Hindlimb muscle (tissue), 1 donor: Measurements from ENCODE around the gene GLIS2. TPM values are rescaled to one million over a fixed set of nuclear protein-coding genes. Genes with fewer than 3 reads are reported as not detected.

ENCODE experiments used
- DNase-seq: peaks from one replicate; pipeline ENCODE4 v3.0.0-alpha.2; 2013
- polyA plus RNA-seq: library from polyadenylated mRNA; unstranded; fragments of 120-200 nt; gene quantifications from one replicate; pipeline ENCODE4 v1.2.1, GENCODE V29; 2013; ENCODE audit not compliant: insufficient read length

Gene GLIS2
- polyA plus RNA-seq, result 25.8 TPM

- peak; percentile 88 for DNase-seq
These were observed at the start of gene GLIS2 for GRCh38 chr16:4315186-4316107. Gene GLIS2, plus strand, starts transcription at chr16:4316067. Its CDS starts 16,214 bp downstream, at chr16:4332281.

DNA sequence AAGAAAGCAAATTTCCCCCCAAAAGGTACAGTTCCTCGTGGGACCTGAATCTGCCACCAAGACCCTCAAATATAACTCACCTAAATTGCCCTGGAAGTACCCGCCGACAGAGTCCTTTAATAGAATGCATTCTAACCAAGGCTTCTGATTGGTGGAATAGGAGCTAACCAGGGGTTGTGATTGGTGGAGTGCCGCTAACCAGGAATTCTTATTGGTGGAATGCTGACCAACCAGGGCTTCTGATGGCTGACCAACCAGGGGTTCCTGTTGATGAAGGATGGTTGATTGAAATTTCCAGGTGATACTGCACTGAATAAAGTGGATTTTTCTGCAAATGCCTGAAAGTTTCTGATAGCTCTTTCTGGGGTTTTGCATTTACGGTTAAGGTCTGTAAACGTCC is 49.5 kb upstream of the GLIS2 start:
- DNase-seq, result no peak

DNA sequence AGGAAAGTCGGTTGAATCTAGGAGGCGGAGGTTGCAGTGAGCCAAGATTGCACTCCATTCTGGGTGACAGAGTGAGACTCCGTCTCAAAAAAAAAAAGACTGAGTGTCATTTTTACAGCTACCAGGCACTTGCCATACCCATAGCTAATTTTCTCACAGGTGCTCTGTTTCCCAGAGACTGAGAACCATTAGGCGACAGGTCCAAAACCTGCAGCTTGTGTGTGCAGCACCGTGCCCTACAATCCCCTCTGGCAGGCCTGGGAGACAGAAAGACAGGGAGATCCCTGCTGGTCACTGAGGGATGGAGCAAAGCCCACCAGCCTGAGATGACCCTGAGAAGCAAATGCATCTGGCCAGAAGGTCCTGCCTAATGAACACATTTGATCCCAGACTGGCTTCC is 45.8 kb upstream of the GLIS2 start:
- no peak for DNase-seq

- no peak for DNase-seq
These were observed 45.3 kb upstream of the GLIS2 start for GRCh38 chr16:4270595-4270994.

DNA sequence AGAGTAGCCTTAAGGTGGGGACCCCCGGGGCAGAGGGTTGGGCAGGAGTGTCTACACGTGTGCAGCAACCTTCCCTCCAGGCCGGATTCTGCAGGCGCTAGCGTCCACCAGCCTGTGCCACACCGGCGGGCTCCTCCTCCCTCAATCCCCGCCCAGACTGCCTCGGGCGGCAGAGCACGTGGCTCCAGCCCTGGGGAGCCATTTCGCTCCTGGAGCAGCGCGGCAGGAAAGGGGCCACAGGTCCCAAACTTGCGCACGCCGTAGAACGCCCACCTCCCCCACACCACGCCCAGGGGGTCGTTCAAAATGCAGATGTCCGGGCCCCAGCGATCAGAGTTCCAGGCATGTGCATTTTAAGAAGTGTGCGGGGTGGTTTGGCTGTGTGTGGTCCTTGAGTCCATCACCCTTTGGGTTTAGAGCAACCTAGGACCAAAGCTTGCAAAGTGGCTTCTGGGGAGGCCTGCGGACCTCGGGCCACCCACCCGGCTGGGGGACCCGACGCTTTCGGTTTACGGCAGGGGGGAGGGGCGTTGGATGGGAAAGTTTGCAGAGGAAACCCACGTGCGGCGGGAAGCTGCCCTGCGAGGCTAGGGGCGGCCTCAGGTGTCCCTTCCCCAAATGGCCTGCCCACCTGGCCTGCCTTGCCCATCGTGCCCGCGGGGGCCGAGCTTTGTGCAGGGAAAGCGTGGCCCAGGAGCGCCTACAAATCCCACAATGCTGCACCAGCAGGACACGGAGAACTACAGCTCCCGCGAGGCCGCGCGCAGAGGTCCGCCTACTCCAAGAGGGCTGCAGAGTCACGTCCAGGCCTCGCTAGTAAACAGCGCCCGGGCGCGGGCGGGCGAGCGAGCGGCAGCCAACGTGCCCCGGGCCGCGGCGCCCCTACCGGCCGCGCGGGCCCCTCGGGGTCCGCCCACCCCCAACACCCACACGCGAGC is 44.4 kb upstream of the GLIS2 start:
- peak; percentile 93 for DNase-seq

GRCh38 chr16:4272114-4272956 is 43.5 kb upstream of the GLIS2 start:
- peak; percentile 64 for DNase-seq

GRCh38 chr16:4273858-4274311 is 42.0 kb upstream of the GLIS2 start:
- no peak for DNase-seq

DNA sequence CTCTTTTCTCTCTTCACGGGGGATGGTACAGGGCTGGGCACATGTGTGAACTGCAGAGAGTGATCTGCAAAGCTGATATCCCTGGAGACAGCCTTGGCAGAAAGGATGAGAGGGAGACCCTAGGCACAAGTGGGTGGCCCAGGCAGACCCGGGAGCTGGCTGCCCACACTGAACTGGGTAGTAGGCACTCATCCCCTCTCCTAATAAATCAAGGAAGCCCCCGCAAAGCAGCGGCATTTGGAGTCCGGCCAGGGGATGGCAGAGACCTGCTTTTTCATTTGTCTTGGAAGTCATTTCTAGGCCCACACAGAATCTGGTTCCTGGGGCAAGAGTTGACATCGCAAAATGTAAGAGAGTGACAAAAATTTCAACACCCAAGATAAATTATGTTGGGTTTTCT is 40.0 kb upstream of the GLIS2 start:
- no peak for DNase-seq

DNA sequence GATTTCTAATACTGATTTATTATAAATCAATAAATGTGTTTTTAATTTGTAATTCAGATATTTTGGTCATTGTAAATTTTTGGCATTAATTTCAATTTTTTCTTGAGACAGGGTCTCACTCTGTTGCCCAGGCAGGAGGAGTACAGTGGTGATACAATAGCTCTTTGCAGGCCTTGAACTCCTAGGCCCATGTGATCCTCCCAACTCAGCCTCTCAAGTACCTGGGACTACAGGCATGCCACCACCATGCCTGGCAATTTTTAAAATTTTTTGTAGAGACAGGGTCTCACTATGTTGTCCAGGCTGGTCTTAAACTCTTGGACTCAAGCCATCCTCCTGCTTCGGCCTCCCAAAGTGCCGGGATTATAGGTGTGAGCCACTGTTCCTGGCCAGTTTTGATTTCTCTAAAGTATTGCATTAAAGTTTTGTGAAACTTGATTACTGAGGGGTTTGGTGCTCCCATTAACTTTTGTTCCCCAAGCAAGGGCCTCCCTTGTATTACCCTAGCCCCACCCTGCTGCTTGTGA is 37.8 kb upstream of the GLIS2 start:
- no peak for DNase-seq

DNA sequence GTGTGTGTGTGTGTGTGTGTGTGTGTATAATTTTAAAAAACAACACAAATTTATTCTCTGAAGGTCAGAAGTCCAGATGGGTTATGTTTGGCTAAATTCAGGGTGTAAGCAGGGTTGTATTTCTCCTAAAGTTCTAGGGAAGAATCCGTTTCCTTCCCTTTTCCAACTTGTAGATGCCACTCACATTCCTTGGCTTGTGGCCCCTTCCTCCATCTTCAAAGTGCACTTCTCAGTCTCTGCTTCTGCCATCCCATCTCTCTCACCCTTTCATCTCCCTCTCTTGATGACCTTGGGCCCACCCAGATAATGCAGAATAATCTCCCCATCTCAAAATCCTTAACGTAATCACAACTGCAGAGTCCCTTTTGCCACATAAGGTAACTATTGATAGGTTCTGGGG is 35.2 kb upstream of the GLIS2 start:
- DNase-seq, result no peak

- DNase-seq, result no peak
These were observed 32.4 kb upstream of the GLIS2 start for GRCh38 chr16:4283441-4283840.

- DNase-seq, result no peak
These were observed 31.9 kb upstream of the GLIS2 start for GRCh38 chr16:4283939-4284338.

GRCh38 chr16:4285167-4285566 is 30.7 kb upstream of the GLIS2 start:
- DNase-seq, result no peak

GRCh38 chr16:4288148-4288921 is 27.5 kb upstream of the GLIS2 start:
- DNase-seq, result peak; percentile 59

DNA sequence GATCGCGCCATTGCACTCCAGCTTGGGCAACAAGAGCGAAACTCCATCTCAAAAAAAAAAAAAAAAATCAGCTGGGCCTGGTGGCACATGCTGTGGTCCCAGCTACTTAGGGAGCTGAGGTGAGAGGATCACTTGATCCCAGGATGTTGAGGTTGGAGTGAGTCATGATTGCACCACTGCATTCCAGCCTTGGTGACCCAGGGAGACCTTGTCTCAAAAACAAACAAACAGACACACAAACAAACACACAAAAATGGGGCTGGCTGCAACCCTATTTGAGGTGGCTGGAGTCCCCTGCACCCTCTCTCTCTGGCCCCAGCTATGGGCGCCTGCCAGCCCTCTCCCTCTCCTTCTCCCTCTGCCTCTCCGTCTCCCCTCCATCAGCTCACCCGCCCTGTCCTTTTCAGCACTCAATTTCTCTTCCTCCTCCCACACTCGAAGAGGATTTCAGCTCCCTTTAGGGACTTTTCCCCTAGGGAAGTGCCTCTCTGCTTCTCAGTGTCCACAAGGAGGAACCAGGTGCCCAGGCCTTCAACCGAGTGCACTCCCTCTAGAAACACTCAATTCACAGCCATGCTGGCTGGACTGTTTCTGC is 25.5 kb upstream of the GLIS2 start:
- no peak for DNase-seq

DNA sequence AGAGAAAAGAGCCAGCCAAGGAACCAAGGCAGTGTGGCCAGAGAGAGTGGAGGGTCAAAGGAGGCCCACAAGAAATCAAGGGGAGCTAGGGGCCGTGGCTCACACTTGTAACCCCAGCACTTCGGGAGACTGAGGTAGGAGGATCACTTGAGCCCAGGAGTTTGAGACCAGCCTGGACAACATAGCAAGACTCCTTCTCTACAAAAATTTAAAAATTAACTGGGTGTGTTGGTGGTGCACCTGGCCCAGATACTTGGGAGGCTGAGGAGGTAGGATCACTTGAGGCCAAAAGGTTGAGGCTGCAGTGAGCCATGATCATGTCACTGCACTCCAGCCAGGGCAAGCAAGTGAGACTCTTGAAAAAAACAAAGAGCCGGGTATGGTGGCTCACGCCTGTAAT is 24.2 kb upstream of the GLIS2 start:
- no peak for DNase-seq

DNA sequence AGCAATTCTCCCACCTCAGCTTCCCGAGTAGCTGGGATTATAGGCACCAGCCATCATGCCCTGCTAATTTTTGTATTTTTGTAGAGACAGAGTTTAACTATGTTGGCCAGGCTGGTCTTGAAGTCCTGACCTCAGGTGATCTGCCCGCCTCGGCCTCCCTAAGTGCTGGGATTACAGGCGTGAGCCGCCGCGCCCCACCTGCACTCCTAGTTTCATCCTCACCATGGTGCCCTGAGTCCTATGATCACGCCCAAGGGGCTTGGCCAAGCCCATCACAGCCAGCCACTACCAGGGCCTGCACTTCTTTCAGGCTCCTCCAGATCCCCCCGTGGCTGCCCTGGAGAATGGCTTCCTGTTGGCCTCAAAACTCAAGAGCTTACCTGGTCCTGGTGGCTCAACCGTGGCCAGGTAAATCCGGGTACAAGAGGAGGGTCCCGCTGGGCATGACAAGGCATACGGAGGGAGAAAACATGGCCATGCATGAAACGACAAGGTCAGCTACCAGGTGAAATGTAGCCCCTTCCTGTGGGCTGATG is 22.6 kb upstream of the GLIS2 start:
- no peak for DNase-seq

GRCh38 chr16:4293822-4294457 is 21.9 kb upstream of the GLIS2 start:
- peak; percentile 87 for DNase-seq

GRCh38 chr16:4295581-4295980 is 20.3 kb upstream of the GLIS2 start:
- DNase-seq, result no peak

DNA sequence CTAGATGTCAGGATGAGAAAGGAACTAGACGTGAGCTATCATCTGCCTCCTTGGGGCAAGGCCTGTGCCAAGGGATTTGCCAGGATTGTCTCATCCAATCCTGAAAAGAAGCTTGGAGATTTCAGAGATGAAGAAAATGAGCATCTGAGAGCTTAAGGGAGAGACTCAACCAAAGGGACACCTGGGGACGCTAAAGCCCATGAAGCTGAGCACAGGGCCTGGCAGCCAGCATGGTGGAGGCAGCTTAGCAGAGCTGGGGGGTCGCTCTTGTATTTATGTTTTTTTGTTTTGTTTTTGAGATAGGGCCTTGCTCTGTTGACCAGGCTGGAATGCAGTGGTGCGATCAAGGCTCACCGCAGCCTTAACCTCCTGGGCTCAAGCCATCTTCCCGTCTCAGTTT is 18.4 kb upstream of the GLIS2 start:
- no peak for DNase-seq
